CD4-positive, alpha-beta T cell (primary cell): ENCODE measurements around the gene EFR3B. TPM values are rescaled to one million over a fixed set of nuclear protein-coding genes. Genes with fewer than 3 reads are reported as not detected.

Source experiments
- ATAC-seq: fragments of 200-7000 bp; cut with Tn5 transposase; one replicate; pipeline ENCODE4 v1.10.0; 2022; ENCODE audit warnings: mild to moderate bottlenecking; ENCODE audit not compliant: poor library complexity
- CTCF ChIA-PET: fragments of 350-600 bp; sonication (Branson Sonifier 250); formaldehyde crosslinking; loops from one replicate; lab custom pipeline; 2021; ENCODE audit warnings: antibody characterized with exemption, inconsistent platforms; lab: Charles Lee
- POLR2A ChIA-PET: fragments of 350-600 bp; sonication (Branson Sonifier 250); formaldehyde crosslinking; loops from one replicate; lab custom pipeline; 2021; ENCODE audit warnings: antibody characterized with exemption, inconsistent platforms; lab: Charles Lee
- DNase-seq, 14 experiments: peaks; one replicate each; pipeline ENCODE4 v3.0.0-alpha.2; 2013 to 2020; ENCODE audit warnings: mixed read lengths in 2 of 14
- H3K27ac ChIP-seq, 2 donors: one replicate each; pipeline versions ENCODE4 v1.5.1 to v1.7.0; 2013; ENCODE audit warnings: low read length in 2 of 2, low read depth in 1 of 2, mild to moderate bottlenecking in 1 of 2
- H3K27me3 ChIP-seq, 2 experiments: 1 replicate in 1 of 2; 2 replicates in 1 of 2; pipeline versions ENCODE4 v1.6.1 to v1.7.0; 2013; ENCODE audit warnings: low read length in 2 of 2, control low read depth in 1 of 2, mild to moderate bottlenecking in 1 of 2, moderate library complexity in 1 of 2; ENCODE audit not compliant: insufficient read depth in 2 of 2, control insufficient read depth in 1 of 2
- H3K36me3 ChIP-seq: one replicate; pipeline ENCODE4 v1.6.1; 2013; ENCODE audit warnings: low read length, control low read depth; ENCODE audit not compliant: insufficient read depth
- H3K4me1 ChIP-seq: one replicate; pipeline ENCODE4 v1.6.1; 2013; ENCODE audit warnings: low read length, control low read depth; ENCODE audit not compliant: insufficient read depth
- H3K4me3 ChIP-seq: one replicate; pipeline ENCODE4 v1.5.1; 2013; ENCODE audit warnings: mild to moderate bottlenecking, low read length, moderate library complexity
- H3K9me3 ChIP-seq, 2 experiments: 1 replicate in 1 of 2; 2 replicates in 1 of 2; pipeline versions ENCODE4 v1.6.1 to v1.7.0; 2013; ENCODE audit warnings: low read length in 2 of 2, mild to moderate bottlenecking in 2 of 2, control low read depth in 1 of 2, moderate library complexity in 1 of 2; ENCODE audit not compliant: control insufficient read depth in 1 of 2, insufficient read depth in 1 of 2
- H3K27ac Mint-ChIP-seq: one replicate; pipeline ENCODE4 v1.8.0; 2020; ENCODE audit warnings: mixed read lengths
- H3K27me3 Mint-ChIP-seq: one replicate; pipeline ENCODE4 v1.8.0; 2021; ENCODE audit warnings: mixed read lengths
- H3K36me3 Mint-ChIP-seq: one replicate; pipeline ENCODE4 v1.8.0; 2021; ENCODE audit warnings: low read depth, mixed read lengths
- H3K4me1 Mint-ChIP-seq: one replicate; pipeline ENCODE4 v1.8.0; 2021; ENCODE audit warnings: low read depth, mixed read lengths
- H3K4me3 Mint-ChIP-seq: one replicate; pipeline ENCODE4 v1.8.0; 2020; ENCODE audit warnings: mild to moderate bottlenecking, mixed read lengths
- H3K9me3 Mint-ChIP-seq: one replicate; pipeline ENCODE4 v1.8.0; 2020; ENCODE audit warnings: mixed read lengths
- CTCF ChIP-seq: fragments of 200-600 bp; IDR thresholded peaks from one replicate; pipeline ENCODE4 v1.8.0; 2022; ENCODE audit warnings: antibody characterized with exemption, mild to moderate bottlenecking
- intact Hi-C, 2 experiments: fragments of 100-400 bp; cut with DNase I in 1 of 2; cut with micrococcal nuclease in 1 of 2; formaldehyde crosslinking; loops; one replicate each; pipeline versions ENCODE4 v1.15.1 to v1.9.0; 2023 to 2025; cut with DNase I, micrococcal nuclease
- total RNA-seq, 174 experiments: library from RNA in 2 of 174; stranded (reverse) in 2 of 174; gene quantifications; one replicate each; pipeline ENCODE4 v1.2.3 and lab custom pipeline; 2021 to 2026

EFR3B gene
- total RNA-seq, 2 experiments from 2014 or later = 0.11 TPM; not detected in 1

GRCh38 chr2:25198576-25198975, 156.7 kb downstream of the EFR3B start:
- Histone ChIP-seq H3K27ac (no peak overlapping the region), H3K27me3 (no peaks in the 10 kb centered on the region), H3K4me1 (peaks cover 20% of the 10 kb centered on the region), H3K36me3 (no peaks in the 10 kb centered on the region), H3K9me3 (no peaks in the 10 kb centered on the region), H3K4me3 (no peak overlapping the region)
- no peak for TF ChIP-seq CTCF
- no peak overlapping the region for H3K27ac Mint-ChIP-seq
- no peak for DNase-seq
- POLR2A ChIA-PET = interaction anchor here (0.6 kb wide), 1 partner anchor 206 kb away, joined by 3 read pairs; no protein-coding TSS in a partner anchor
- H3K27me3 Mint-ChIP-seq = no peaks in the 10 kb centered on the region
- intact Hi-C loops = loop anchor here in 1 of 2 experiments (5.0 kb wide), 1 partner anchor 786 kb away; no protein-coding TSS in a partner anchor
- no peak for ATAC-seq
- H3K9me3 Mint-ChIP-seq = no peaks in the 10 kb centered on the region
- peaks cover 18% of the 10 kb centered on the region for H3K4me1 Mint-ChIP-seq
- H3K4me3 Mint-ChIP-seq = no peak overlapping the region
- CTCF ChIA-PET = no interaction called here
- H3K36me3 Mint-ChIP-seq = no peaks in the 10 kb centered on the region

DNA sequence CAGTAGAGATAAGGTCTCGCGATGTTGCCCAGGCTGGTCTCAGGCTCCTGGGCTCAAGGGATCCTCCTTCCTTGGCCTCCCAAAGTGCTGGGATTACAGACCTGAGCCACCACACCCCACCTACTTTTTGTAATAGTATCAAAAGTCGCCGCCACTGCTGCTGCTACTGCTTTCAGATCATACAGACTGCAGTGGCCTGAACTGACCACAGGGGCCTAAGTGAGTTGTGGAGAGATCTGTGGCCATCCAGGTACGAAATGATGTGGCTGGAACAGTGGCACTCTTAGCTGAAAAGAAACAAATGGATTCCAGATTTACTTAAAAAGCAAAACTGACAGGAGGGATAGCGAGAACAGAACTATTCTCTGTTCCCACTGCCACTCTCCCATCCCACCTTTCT, 159.4 kb downstream of the EFR3B start:
- Histone ChIP-seq H3K4me3 (no peak overlapping the region), H3K36me3 (no peaks in the 10 kb centered on the region), H3K27ac (no peak overlapping the region), H3K4me1 (peaks cover 15% of the 10 kb centered on the region), H3K27me3 (no peaks in the 10 kb centered on the region), H3K9me3 (no peaks in the 10 kb centered on the region)
- Mint-ChIP-seq H3K4me3 (no peak overlapping the region), H3K27me3 (no peaks in the 10 kb centered on the region), H3K36me3 (no peaks in the 10 kb centered on the region), H3K9me3 (no peaks in the 10 kb centered on the region), H3K4me1 (peaks cover 14% of the 10 kb centered on the region), H3K27ac (no peak overlapping the region)
- DNase-seq (no peak), ATAC-seq (no peak)
- ChIA-PET CTCF (no interaction called here), POLR2A (no interaction called here)
- no peak for TF ChIP-seq CTCF
- intact Hi-C loops = no loop called here

DNA sequence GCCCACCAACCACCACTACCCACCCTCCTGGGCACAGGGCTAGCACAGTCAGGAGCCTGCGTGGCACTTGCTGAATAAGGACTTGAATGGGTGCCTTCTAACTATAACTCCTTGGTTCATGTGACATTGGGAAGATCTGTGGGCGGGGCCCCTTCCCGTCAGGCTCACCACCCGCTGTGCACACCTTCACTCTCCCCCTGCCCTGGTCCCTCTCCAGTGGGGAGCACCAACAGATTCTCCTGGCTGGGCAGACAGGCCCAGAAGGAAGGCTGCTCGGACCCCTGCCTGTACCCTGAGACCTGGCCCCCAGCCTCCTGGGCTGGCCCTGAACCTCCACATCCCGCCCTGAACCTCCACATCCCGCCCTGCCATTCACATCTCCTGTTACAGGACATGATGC, 159.9 kb downstream of the EFR3B start:
- Mint-ChIP-seq H3K27ac (no peak overlapping the region), H3K36me3 (no peaks in the 10 kb centered on the region), H3K4me1 (peaks cover 10% of the 10 kb centered on the region), H3K27me3 (no peaks in the 10 kb centered on the region), H3K9me3 (no peaks in the 10 kb centered on the region), H3K4me3 (no peak overlapping the region)
- Histone ChIP-seq H3K36me3 (no peaks in the 10 kb centered on the region), H3K4me3 (no peak overlapping the region), H3K4me1 (peaks cover 13% of the 10 kb centered on the region), H3K27me3 (no peaks in the 10 kb centered on the region), H3K9me3 (no peaks in the 10 kb centered on the region), H3K27ac (no peak overlapping the region)
- ATAC-seq (no peak), DNase-seq (no peak)
- intact Hi-C loops = no loop called here
- ChIA-PET CTCF (no interaction called here), POLR2A (no interaction called here)
- TF ChIP-seq CTCF = no peak
